ENCODE measurements around the gene APOL2. TPM values are rescaled to one million over a fixed set of nuclear protein-coding genes. Genes with fewer than 3 reads are reported as not detected.
"Not testable (repeated sequence)": the region's sequence is repeated elsewhere in the genome, so short reads cannot be mapped to it uniquely, and the experiment has no call there.

The APOL2 gene
- total RNA-seq, 1 donor from 2014 or later, result 15.7 TPM

GRCh38 chr22:36210224-36210623, 29.1 kb downstream of the APOL2 start:
- no peak overlapping the region for H3K27ac Mint-ChIP-seq (ENCODE audit: unreplicated experiment)
- peaks cover 6% of the 10 kb centered on the region for H3K4me1 Mint-ChIP-seq
- H3K9me3 Mint-ChIP-seq, result no peaks in the 10 kb centered on the region
- peaks cover 2% of the 10 kb centered on the region for H3K36me3 Mint-ChIP-seq (ENCODE audit: low read depth)
- TF ChIP-seq, protein P1, sequence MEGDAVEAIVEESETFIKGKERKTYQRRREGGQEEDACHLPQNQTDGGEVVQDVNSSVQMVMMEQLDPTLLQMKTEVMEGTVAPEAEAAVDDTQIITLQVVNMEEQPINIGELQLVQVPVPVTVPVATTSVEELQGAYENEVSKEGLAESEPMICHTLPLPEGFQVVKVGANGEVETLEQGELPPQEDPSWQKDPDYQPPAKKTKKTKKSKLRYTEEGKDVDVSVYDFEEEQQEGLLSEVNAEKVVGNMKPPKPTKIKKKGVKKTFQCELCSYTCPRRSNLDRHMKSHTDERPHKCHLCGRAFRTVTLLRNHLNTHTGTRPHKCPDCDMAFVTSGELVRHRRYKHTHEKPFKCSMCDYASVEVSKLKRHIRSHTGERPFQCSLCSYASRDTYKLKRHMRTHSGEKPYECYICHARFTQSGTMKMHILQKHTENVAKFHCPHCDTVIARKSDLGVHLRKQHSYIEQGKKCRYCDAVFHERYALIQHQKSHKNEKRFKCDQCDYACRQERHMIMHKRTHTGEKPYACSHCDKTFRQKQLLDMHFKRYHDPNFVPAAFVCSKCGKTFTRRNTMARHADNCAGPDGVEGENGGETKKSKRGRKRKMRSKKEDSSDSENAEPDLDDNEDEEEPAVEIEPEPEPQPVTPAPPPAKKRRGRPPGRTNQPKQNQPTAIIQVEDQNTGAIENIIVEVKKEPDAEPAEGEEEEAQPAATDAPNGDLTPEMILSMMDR (conservative IDR thresholded peaks at IDR 0.05), result no peak
- no peak for DNase-seq (ENCODE audit: low read depth, low spot score)
- no peak overlapping the region for H3K4me3 Mint-ChIP-seq
- H3K27me3 Mint-ChIP-seq (ENCODE audit: low read depth), result peaks cover 6% of the 10 kb centered on the region

DNA sequence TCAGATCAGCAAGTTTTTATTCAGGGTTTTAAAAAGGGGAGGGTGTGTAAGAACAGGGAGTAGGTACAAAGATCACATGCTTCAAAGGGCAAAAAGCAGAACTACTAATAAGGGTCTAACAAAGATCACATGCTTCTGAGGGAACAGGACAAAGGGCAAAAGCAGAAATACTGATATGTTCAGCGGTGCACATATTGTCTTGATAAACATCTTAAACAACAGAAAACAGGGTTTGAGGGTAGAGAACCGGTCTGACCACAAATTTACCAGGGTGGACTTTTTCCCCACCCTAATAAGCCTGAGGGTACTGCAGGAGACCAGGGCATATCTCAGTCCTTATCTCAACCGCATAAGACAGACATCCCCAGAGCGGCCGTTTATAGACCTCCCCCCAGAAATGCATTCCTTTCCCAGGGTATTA, 29.8 kb downstream of the APOL2 start:
- H3K4me1 Mint-ChIP-seq; H3K36me3 Mint-ChIP-seq (ENCODE audit: low read depth); H3K4me3 Mint-ChIP-seq; H3K27ac Mint-ChIP-seq (ENCODE audit: unreplicated experiment); DNase-seq (ENCODE audit: low read depth, low spot score); H3K27me3 Mint-ChIP-seq (ENCODE audit: low read depth); H3K9me3 Mint-ChIP-seq: not testable (repeated sequence)

DNA sequence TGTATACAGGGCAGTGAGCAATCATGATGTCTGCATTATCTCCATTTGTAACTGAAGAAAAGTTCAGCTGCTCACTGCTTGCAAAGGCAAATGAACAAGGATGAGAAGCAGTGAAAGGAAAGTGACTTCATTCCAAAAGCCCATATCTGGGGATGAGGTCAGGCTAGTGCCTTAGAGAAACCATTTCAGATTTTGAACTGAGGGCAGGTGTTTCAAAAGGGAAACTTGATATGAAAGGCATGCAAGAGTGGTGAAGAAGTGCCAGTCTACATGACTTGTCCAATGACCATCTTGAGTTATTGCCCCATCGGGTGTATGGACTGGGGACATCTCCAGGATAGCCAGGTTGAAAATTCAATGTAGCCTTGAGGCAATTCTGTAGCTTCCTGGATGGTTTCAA, 30.4 kb downstream of the APOL2 start:
- Mint-ChIP-seq H3K4me3 (no peak overlapping the region), H3K27me3 (ENCODE audit: low read depth) (peaks cover 2% of the 10 kb centered on the region), H3K27ac (ENCODE audit: unreplicated experiment) (no peak overlapping the region), H3K9me3 (no peaks in the 10 kb centered on the region), H3K36me3 (ENCODE audit: low read depth) (peaks cover 2% of the 10 kb centered on the region), H3K4me1 (peaks cover 6% of the 10 kb centered on the region)
- TF ChIP-seq, protein P1 (conservative IDR thresholded peaks at IDR 0.05), result no peak
- DNase-seq (ENCODE audit: low read depth, low spot score), result no peak

GRCh38 chr22:36208162-36208765, 31.1 kb downstream of the APOL2 start:
- H3K4me1 Mint-ChIP-seq, result peaks cover 2% of the 10 kb centered on the region
- no peak for DNase-seq (ENCODE audit: low read depth, low spot score)
- H3K27me3 Mint-ChIP-seq (ENCODE audit: low read depth), result peaks cover 2% of the 10 kb centered on the region
- H3K27ac Mint-ChIP-seq (ENCODE audit: unreplicated experiment), result no peak overlapping the region
- no peaks in the 10 kb centered on the region for H3K9me3 Mint-ChIP-seq
- TF ChIP-seq, protein P1 (conservative IDR thresholded peaks at IDR 0.05), result no peak
- H3K4me3 Mint-ChIP-seq, result no peak overlapping the region
- H3K36me3 Mint-ChIP-seq (ENCODE audit: low read depth), result peaks cover 2% of the 10 kb centered on the region

DNA sequence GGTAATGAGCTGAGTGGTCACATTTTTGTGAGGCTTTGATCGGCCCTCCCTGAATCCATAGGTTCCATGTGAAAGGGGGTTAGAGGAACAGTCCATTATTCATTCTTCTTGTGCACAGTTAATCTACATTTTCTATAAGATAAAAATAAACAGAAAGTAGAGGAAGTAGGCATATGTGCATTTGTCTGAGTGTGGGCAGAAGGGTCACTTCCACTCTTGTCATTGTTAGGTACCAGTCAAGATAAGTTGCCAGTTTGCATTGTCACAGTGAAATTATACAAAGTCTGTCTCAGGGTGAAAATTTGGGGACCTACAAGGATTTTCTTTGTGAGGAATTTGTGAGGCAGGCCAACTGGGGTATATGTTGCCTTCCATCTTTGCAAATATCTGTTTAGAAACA, 33.1 kb downstream of the APOL2 start:
- TF ChIP-seq, protein P1 (conservative IDR thresholded peaks at IDR 0.05), result no peak
- H3K4me3 Mint-ChIP-seq, result no peak overlapping the region
- DNase-seq (ENCODE audit: low read depth, low spot score), result no peak
- peaks cover 2% of the 10 kb centered on the region for H3K36me3 Mint-ChIP-seq (ENCODE audit: low read depth)
- peaks cover 4% of the 10 kb centered on the region for H3K4me1 Mint-ChIP-seq
- H3K9me3 Mint-ChIP-seq, result no peaks in the 10 kb centered on the region
- no peak overlapping the region for H3K27ac Mint-ChIP-seq (ENCODE audit: unreplicated experiment)
- peaks cover 2% of the 10 kb centered on the region for H3K27me3 Mint-ChIP-seq (ENCODE audit: low read depth)

GRCh38 chr22:36205573-36205972, 33.8 kb downstream of the APOL2 start:
- H3K27me3 Mint-ChIP-seq (ENCODE audit: low read depth); H3K9me3 Mint-ChIP-seq; DNase-seq (ENCODE audit: low read depth, low spot score); H3K27ac Mint-ChIP-seq (ENCODE audit: unreplicated experiment); H3K4me1 Mint-ChIP-seq; H3K4me3 Mint-ChIP-seq; H3K36me3 Mint-ChIP-seq (ENCODE audit: low read depth): not testable (repeated sequence)
